HG03135 (cell line): ENCODE results near the gene NDUFB5.

Experiments
- ATAC-seq: cut with Tn5 transposase; IDR thresholded peaks from one replicate; pipeline ENCODE4 v1.9.1; 2021; ENCODE audit warnings: mild to moderate bottlenecking, moderate library complexity; ENCODE audit not compliant: unreplicated experiment

NDUFB5 gene

GRCh38 chr3:179604321-179605078 lies at the start of gene NDUFB5, which contains the start of gene MRPL47:
NDUFB5 (plus strand) TSS chr3:179604794; CDS start chr3:179604816, 22 bp downstream.
MRPL47 (minus strand) TSS chr3:179604638; CDS start chr3:179604624, 14 bp downstream.
- ATAC-seq, result peak; percentile 97

- ATAC-seq, result no peak
Measured at GRCh38 chr3:179558742-179559364, 45.7 kb upstream of the NDUFB5 start.

- no peak for ATAC-seq
Measured at GRCh38 chr3:179560791-179561190, 43.8 kb upstream of the NDUFB5 start.

- peak; percentile 96 for ATAC-seq
Measured at GRCh38 chr3:179562591-179563270, 41.9 kb upstream of the NDUFB5 start, which contains the start of gene ACTL6A. ACTL6A (plus strand) TSS chr3:179562926; CDS start chr3:179563093, 167 bp downstream.

- peak; percentile 61 for ATAC-seq
Measured at GRCh38 chr3:179563271-179563783, 41.3 kb upstream of the NDUFB5 start.

GRCh38 chr3:179565496-179565895 lies 39.1 kb upstream of the NDUFB5 start:
- no peak for ATAC-seq

- ATAC-seq, result no peak
Measured at GRCh38 chr3:179580992-179581391, 23.6 kb upstream of the NDUFB5 start.

- ATAC-seq, result no peak
Measured at GRCh38 chr3:179589143-179589542, 15.5 kb upstream of the NDUFB5 start.

GRCh38 chr3:179590669-179591068 lies 13.9 kb upstream of the NDUFB5 start:
- ATAC-seq, result no peak

GRCh38 chr3:179591313-179591712 lies 13.3 kb upstream of the NDUFB5 start:
- ATAC-seq, result no peak

GRCh38 chr3:179599531-179599930 lies 5.1 kb upstream of the NDUFB5 start:
- ATAC-seq, result no peak

GRCh38 chr3:179603321-179603720 lies 1.3 kb upstream of the NDUFB5 start:
- no peak for ATAC-seq

GRCh38 chr3:179603831-179604230 lies 763 bp upstream of the NDUFB5 start:
- no peak for ATAC-seq

- no peak for ATAC-seq
Measured at GRCh38 chr3:179606534-179607085, 2.0 kb downstream of the NDUFB5 start.

- ATAC-seq, result peak; percentile 43
Measured at GRCh38 chr3:179608931-179609720, 4.5 kb downstream of the NDUFB5 start.

GRCh38 chr3:179610066-179610465 lies 5.5 kb downstream of the NDUFB5 start:
- ATAC-seq, result no peak

- no peak for ATAC-seq
Measured at GRCh38 chr3:179613807-179614206, 9.2 kb downstream of the NDUFB5 start.

- ATAC-seq, result no peak
Measured at GRCh38 chr3:179615458-179616173, 11.0 kb downstream of the NDUFB5 start.

- ATAC-seq, result no peak
Measured at GRCh38 chr3:179622023-179622422, 17.4 kb downstream of the NDUFB5 start.

- ATAC-seq, result no peak
Measured at GRCh38 chr3:179624451-179624850, 19.9 kb downstream of the NDUFB5 start.
